PFSK-1 (cell line): ENCODE measurements around the gene LRRC59.

Experiments used
- SIN3A ChIP-seq: IDR thresholded peaks from 2 replicates; pipeline ENCODE4 v1.6.1; 2012; ENCODE audit warnings: mild to moderate bottlenecking, low read length, moderate library complexity, borderline replicate concordance; ENCODE audit not compliant: insufficient read depth
- TF ChIP-seq, protein P1 (sequence below), 2 experiments: IDR thresholded peaks; 2 replicates each; pipeline versions ENCODE4 v1.6.1 to v1.8.0; 2011 to 2012; ENCODE audit warnings: low read depth in 2 of 2, low read length in 2 of 2, control low read depth in 1 of 2, inconsistent platforms in 1 of 2, mild to moderate bottlenecking in 1 of 2, moderate library complexity in 1 of 2; ENCODE audit not compliant: insufficient read depth in 1 of 2

DNA sequence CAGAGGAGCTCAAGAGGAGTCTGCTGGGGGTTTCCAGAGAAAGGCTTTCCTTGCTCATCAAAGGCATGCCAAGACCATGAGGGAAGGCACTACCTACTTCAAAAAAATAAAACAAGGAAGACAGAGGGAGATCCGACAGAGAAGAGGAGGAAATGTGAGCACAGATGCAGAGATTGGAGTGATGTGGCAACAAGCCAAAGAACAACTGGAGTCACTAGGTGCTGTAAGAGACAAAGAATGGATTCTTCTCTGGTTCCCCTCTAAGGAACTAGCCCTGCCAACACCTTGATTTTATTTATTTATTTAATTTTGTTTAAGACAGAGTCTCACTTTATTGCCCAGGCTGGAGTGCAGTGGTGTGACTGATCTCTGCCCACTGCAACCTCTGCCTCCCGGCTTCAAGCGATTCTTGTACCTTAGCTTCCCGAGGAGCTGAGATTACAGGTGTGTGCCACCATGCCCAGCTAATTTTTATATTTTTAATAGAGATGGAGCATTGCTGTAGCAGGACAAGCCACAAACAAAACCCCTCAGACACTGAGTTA is 14.9 kb upstream of the LRRC59 start:
- TF ChIP-seq SIN3A, result no peak
- TF ChIP-seq, protein P1, sequence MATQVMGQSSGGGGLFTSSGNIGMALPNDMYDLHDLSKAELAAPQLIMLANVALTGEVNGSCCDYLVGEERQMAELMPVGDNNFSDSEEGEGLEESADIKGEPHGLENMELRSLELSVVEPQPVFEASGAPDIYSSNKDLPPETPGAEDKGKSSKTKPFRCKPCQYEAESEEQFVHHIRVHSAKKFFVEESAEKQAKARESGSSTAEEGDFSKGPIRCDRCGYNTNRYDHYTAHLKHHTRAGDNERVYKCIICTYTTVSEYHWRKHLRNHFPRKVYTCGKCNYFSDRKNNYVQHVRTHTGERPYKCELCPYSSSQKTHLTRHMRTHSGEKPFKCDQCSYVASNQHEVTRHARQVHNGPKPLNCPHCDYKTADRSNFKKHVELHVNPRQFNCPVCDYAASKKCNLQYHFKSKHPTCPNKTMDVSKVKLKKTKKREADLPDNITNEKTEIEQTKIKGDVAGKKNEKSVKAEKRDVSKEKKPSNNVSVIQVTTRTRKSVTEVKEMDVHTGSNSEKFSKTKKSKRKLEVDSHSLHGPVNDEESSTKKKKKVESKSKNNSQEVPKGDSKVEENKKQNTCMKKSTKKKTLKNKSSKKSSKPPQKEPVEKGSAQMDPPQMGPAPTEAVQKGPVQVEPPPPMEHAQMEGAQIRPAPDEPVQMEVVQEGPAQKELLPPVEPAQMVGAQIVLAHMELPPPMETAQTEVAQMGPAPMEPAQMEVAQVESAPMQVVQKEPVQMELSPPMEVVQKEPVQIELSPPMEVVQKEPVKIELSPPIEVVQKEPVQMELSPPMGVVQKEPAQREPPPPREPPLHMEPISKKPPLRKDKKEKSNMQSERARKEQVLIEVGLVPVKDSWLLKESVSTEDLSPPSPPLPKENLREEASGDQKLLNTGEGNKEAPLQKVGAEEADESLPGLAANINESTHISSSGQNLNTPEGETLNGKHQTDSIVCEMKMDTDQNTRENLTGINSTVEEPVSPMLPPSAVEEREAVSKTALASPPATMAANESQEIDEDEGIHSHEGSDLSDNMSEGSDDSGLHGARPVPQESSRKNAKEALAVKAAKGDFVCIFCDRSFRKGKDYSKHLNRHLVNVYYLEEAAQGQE (IDR thresholded peaks at IDR 0.05; ENCODE audit: insufficient read depth in 1 of 2, low read depth in 2 of 2, low read length in 2 of 2), result no peak
